ENCODE data around the gene LDLRAD4.
"Not testable (repeated sequence)": the region's sequence is repeated elsewhere in the genome, so short reads cannot be mapped to it uniquely, and the experiment has no call there.

Gene LDLRAD4

GRCh38 chr18:13661779-13662256, 443.3 kb downstream of the LDLRAD4 start:
- no peaks in the 10 kb centered on the region for H3K4me1 ChIP-seq (ENCODE audit: control insufficient read depth, insufficient read depth, low read length)
- H3K36me3 ChIP-seq (ENCODE audit: control insufficient read depth, insufficient read depth, low read length), result no peaks in the 10 kb centered on the region
- no CpG with 5 or more reads among the region's 2 CpGs for whole genome bisulfite sequencing (ENCODE audit: insufficient coverage, insufficient read length)
- no peak overlapping the region for H3K4me3 ChIP-seq (ENCODE audit: low read length)
- H3K9me3 ChIP-seq (ENCODE audit: control insufficient read depth, insufficient read depth, low read length), result no peaks in the 10 kb centered on the region
- H3K27me3 ChIP-seq (ENCODE audit: control insufficient read depth, insufficient read depth, low read length), result no peaks in the 10 kb centered on the region
- no peak for DNase-seq (ENCODE audit: low read depth, low spot score)
- no peak overlapping the region for H3K27ac ChIP-seq (ENCODE audit: low read length)

- Histone ChIP-seq H3K4me3 (ENCODE audit: low read length) (no peak overlapping the region), H3K9me3 (ENCODE audit: control insufficient read depth, insufficient read depth, low read length) (no peaks in the 10 kb centered on the region), H3K27me3 (ENCODE audit: control insufficient read depth, insufficient read depth, low read length) (no peaks in the 10 kb centered on the region), H3K27ac (ENCODE audit: low read length) (no peak overlapping the region), H3K4me1 (ENCODE audit: control insufficient read depth, insufficient read depth, low read length) (no peaks in the 10 kb centered on the region), H3K36me3 (ENCODE audit: control insufficient read depth, insufficient read depth, low read length) (no peaks in the 10 kb centered on the region)
- no CpG with 5 or more reads among the region's 7 CpGs for WGBS (ENCODE audit: insufficient coverage, insufficient read length)
- DNase-seq (ENCODE audit: low read depth, low spot score), result no peak
Measured at GRCh38 chr18:13672657-13673056, 454.1 kb downstream of the LDLRAD4 start.

- H3K27ac ChIP-seq (ENCODE audit: low read length), result no peak overlapping the region
- DNase-seq (ENCODE audit: low read depth, low spot score), result no peak
- H3K4me3 ChIP-seq (ENCODE audit: low read length), result no peak overlapping the region
- no peaks in the 10 kb centered on the region for H3K4me1 ChIP-seq (ENCODE audit: control insufficient read depth, insufficient read depth, low read length)
- no peaks in the 10 kb centered on the region for H3K27me3 ChIP-seq (ENCODE audit: control insufficient read depth, insufficient read depth, low read length)
- WGBS (ENCODE audit: insufficient coverage, insufficient read length), result no CpG with 5 or more reads among the region's 6 CpGs
- no peaks in the 10 kb centered on the region for H3K36me3 ChIP-seq (ENCODE audit: control insufficient read depth, insufficient read depth, low read length)
- H3K9me3 ChIP-seq (ENCODE audit: control insufficient read depth, insufficient read depth, low read length), result no peaks in the 10 kb centered on the region
Measured at GRCh38 chr18:13676471-13676870, 457.9 kb downstream of the LDLRAD4 start.

- H3K4me1 ChIP-seq (ENCODE audit: control insufficient read depth, insufficient read depth, low read length); H3K9me3 ChIP-seq (ENCODE audit: control insufficient read depth, insufficient read depth, low read length); H3K27me3 ChIP-seq (ENCODE audit: control insufficient read depth, insufficient read depth, low read length); H3K36me3 ChIP-seq (ENCODE audit: control insufficient read depth, insufficient read depth, low read length); DNase-seq (ENCODE audit: low read depth, low spot score); H3K4me3 ChIP-seq (ENCODE audit: low read length); H3K27ac ChIP-seq (ENCODE audit: low read length): not testable (repeated sequence)
- WGBS (ENCODE audit: insufficient coverage, insufficient read length), result no CpG with 5 or more reads among the region's 13 CpGs
Measured at GRCh38 chr18:13677350-13677749, 458.8 kb downstream of the LDLRAD4 start.

GRCh38 chr18:13680612-13681011, 462.1 kb downstream of the LDLRAD4 start:
- WGBS (ENCODE audit: insufficient coverage, insufficient read length), result no CpG with 5 or more reads among the region's 5 CpGs
- Histone ChIP-seq H3K4me3 (ENCODE audit: low read length) (no peak overlapping the region), H3K9me3 (ENCODE audit: control insufficient read depth, insufficient read depth, low read length) (no peaks in the 10 kb centered on the region), H3K27me3 (ENCODE audit: control insufficient read depth, insufficient read depth, low read length) (no peaks in the 10 kb centered on the region), H3K4me1 (ENCODE audit: control insufficient read depth, insufficient read depth, low read length) (no peaks in the 10 kb centered on the region), H3K27ac (ENCODE audit: low read length) (no peak overlapping the region), H3K36me3 (ENCODE audit: control insufficient read depth, insufficient read depth, low read length) (no peaks in the 10 kb centered on the region)
- peak; percentile 16 for DNase-seq (ENCODE audit: low read depth, low spot score)

- no peaks in the 10 kb centered on the region for H3K9me3 ChIP-seq (ENCODE audit: control insufficient read depth, insufficient read depth, low read length)
- WGBS (ENCODE audit: insufficient coverage, insufficient read length), result no CpG with 5 or more reads among the region's 6 CpGs
- no peak for DNase-seq (ENCODE audit: low read depth, low spot score)
- no peaks in the 10 kb centered on the region for H3K4me1 ChIP-seq (ENCODE audit: control insufficient read depth, insufficient read depth, low read length)
- no peaks in the 10 kb centered on the region for H3K36me3 ChIP-seq (ENCODE audit: control insufficient read depth, insufficient read depth, low read length)
- no peak overlapping the region for H3K27ac ChIP-seq (ENCODE audit: low read length)
- no peak overlapping the region for H3K4me3 ChIP-seq (ENCODE audit: low read length)
- no peaks in the 10 kb centered on the region for H3K27me3 ChIP-seq (ENCODE audit: control insufficient read depth, insufficient read depth, low read length)
Measured at GRCh38 chr18:13681701-13682100, 463.1 kb downstream of the LDLRAD4 start.

- Histone ChIP-seq H3K4me1 (ENCODE audit: control insufficient read depth, insufficient read depth, low read length) (no peaks in the 10 kb centered on the region), H3K36me3 (ENCODE audit: control insufficient read depth, insufficient read depth, low read length) (no peaks in the 10 kb centered on the region), H3K9me3 (ENCODE audit: control insufficient read depth, insufficient read depth, low read length) (no peaks in the 10 kb centered on the region), H3K27me3 (ENCODE audit: control insufficient read depth, insufficient read depth, low read length) (no peaks in the 10 kb centered on the region), H3K4me3 (ENCODE audit: low read length) (no peak overlapping the region), H3K27ac (ENCODE audit: low read length) (no peak overlapping the region)
- DNase-seq (ENCODE audit: low read depth, low spot score), result no peak
- no CpG with 5 or more reads among the region's 4 CpGs for WGBS (ENCODE audit: insufficient coverage, insufficient read length)
Measured at GRCh38 chr18:13684546-13684945, 466.0 kb downstream of the LDLRAD4 start.

GRCh38 chr18:13688191-13689136, 469.9 kb downstream of the LDLRAD4 start:
- Histone ChIP-seq H3K4me3 (ENCODE audit: low read length) (no peak overlapping the region), H3K36me3 (ENCODE audit: control insufficient read depth, insufficient read depth, low read length) (no peaks in the 10 kb centered on the region), H3K27ac (ENCODE audit: low read length) (no peak overlapping the region), H3K27me3 (ENCODE audit: control insufficient read depth, insufficient read depth, low read length) (no peaks in the 10 kb centered on the region), H3K9me3 (ENCODE audit: control insufficient read depth, insufficient read depth, low read length) (no peaks in the 10 kb centered on the region), H3K4me1 (ENCODE audit: control insufficient read depth, insufficient read depth, low read length) (no peaks in the 10 kb centered on the region)
- no peak for DNase-seq (ENCODE audit: low read depth, low spot score)
- no CpG with 5 or more reads among the region's 21 CpGs for WGBS (ENCODE audit: insufficient coverage, insufficient read length)

- no CpG with 5 or more reads among the region's 9 CpGs for WGBS (ENCODE audit: insufficient coverage, insufficient read length)
- not testable (repeated sequence) for H3K4me1 ChIP-seq (ENCODE audit: control insufficient read depth, insufficient read depth, low read length); H3K4me3 ChIP-seq (ENCODE audit: low read length); DNase-seq (ENCODE audit: low read depth, low spot score); H3K27me3 ChIP-seq (ENCODE audit: control insufficient read depth, insufficient read depth, low read length); H3K36me3 ChIP-seq (ENCODE audit: control insufficient read depth, insufficient read depth, low read length); H3K27ac ChIP-seq (ENCODE audit: low read length); H3K9me3 ChIP-seq (ENCODE audit: control insufficient read depth, insufficient read depth, low read length)
Measured at GRCh38 chr18:13690060-13690459, 471.5 kb downstream of the LDLRAD4 start.

- H3K27ac ChIP-seq (ENCODE audit: low read length); H3K27me3 ChIP-seq (ENCODE audit: control insufficient read depth, insufficient read depth, low read length); H3K9me3 ChIP-seq (ENCODE audit: control insufficient read depth, insufficient read depth, low read length); H3K36me3 ChIP-seq (ENCODE audit: control insufficient read depth, insufficient read depth, low read length); H3K4me3 ChIP-seq (ENCODE audit: low read length); H3K4me1 ChIP-seq (ENCODE audit: control insufficient read depth, insufficient read depth, low read length); DNase-seq (ENCODE audit: low read depth, low spot score): not testable (repeated sequence)
- no CpG with 5 or more reads among the region's 5 CpGs for WGBS (ENCODE audit: insufficient coverage, insufficient read length)
Measured at GRCh38 chr18:13695337-13695736, 476.8 kb downstream of the LDLRAD4 start.

- no CpG with 5 or more reads among the region's 3 CpGs for WGBS (ENCODE audit: insufficient coverage, insufficient read length)
- no peaks in the 10 kb centered on the region for H3K36me3 ChIP-seq (ENCODE audit: control insufficient read depth, insufficient read depth, low read length)
- no peak overlapping the region for H3K4me3 ChIP-seq (ENCODE audit: low read length)
- no peaks in the 10 kb centered on the region for H3K27me3 ChIP-seq (ENCODE audit: control insufficient read depth, insufficient read depth, low read length)
- DNase-seq (ENCODE audit: low read depth, low spot score), result no peak
- no peaks in the 10 kb centered on the region for H3K4me1 ChIP-seq (ENCODE audit: control insufficient read depth, insufficient read depth, low read length)
- H3K27ac ChIP-seq (ENCODE audit: low read length), result no peak overlapping the region
- H3K9me3 ChIP-seq (ENCODE audit: control insufficient read depth, insufficient read depth, low read length), result no peaks in the 10 kb centered on the region
Measured at GRCh38 chr18:13696961-13697360, 478.4 kb downstream of the LDLRAD4 start.
